Heart right ventricle (tissue), 16 donors: ENCODE data around the gene KRT32. TPM values are rescaled to one million over a fixed set of nuclear protein-coding genes. Genes with fewer than 3 reads are reported as not detected.

Experiments used
- ATAC-seq, 8 donors: fragments of 200-7000 bp; cut with Tn5 transposase; one replicate each; pipeline ENCODE4 v1.9.1; 2020; ENCODE audit warnings: mild to moderate bottlenecking in 8 of 8, moderate library complexity in 8 of 8, moderate number of reproducible peaks in 1 of 8
- DNase-seq, 2 donors: peaks; one replicate each; pipeline ENCODE4 v3.0.0-alpha.2; 2020
- H3K27ac ChIP-seq, 10 donors: fragments of 200-600 bp; sonication (generic) in 2 of 10; one replicate each; pipeline versions ENCODE4 v1.5.0 to v1.8.0; 2020 to 2022; ENCODE audit warnings: mild to moderate bottlenecking in 3 of 10
- H3K27me3 ChIP-seq, 7 donors: fragments of 200-600 bp; one replicate each; pipeline ENCODE4 v1.8.0; 2021 to 2022; ENCODE audit warnings: mild to moderate bottlenecking in 2 of 7
- H3K36me3 ChIP-seq, 9 donors: fragments of 200-600 bp; sonication (generic) in 1 of 9; one replicate each; pipeline versions ENCODE4 v1.5.0 to v1.8.0; 2020 to 2022; ENCODE audit warnings: mild to moderate bottlenecking in 2 of 9
- H3K4me1 ChIP-seq, 9 donors: fragments of 200-600 bp; sonication (generic) in 1 of 9; one replicate each; pipeline versions ENCODE4 v1.5.0 to v1.8.0; 2020 to 2022; ENCODE audit warnings: mild to moderate bottlenecking in 4 of 9
- H3K4me3 ChIP-seq, 10 donors: fragments of 200-600 bp; sonication (generic) in 2 of 10; one replicate each; pipeline versions ENCODE4 v1.5.0 to v1.8.0; 2020 to 2022; ENCODE audit warnings: mild to moderate bottlenecking in 7 of 10, moderate library complexity in 2 of 10
- H3K9me3 ChIP-seq, 11 donors: fragments of 200-600 bp in 10 of 11; sonication (generic) in 2 of 11; one replicate each; pipeline versions ENCODE4 v1.5.0 to v1.8.0; 2013 to 2022; ENCODE audit warnings: mild to moderate bottlenecking in 2 of 11, control low read depth in 1 of 11, moderate library complexity in 1 of 11
- WGBS, 2 donors: extraction: QIAGEN DNeasy Blood & Tissue Kit; methylation state at CpG; one replicate each; pipeline ENCODE4 v1.1.7; 2013; ENCODE audit warnings: inconsistent platforms in 1 of 2; 5-methylcytosine and 5-hydroxymethylcytosine counted together
- intact Hi-C, 10 donors: fragments of 100-400 bp; cut with DNase I; formaldehyde crosslinking; loops; one replicate each; pipeline versions ENCODE4 v1.11.1 to v1.14.2; 2022
- polyA plus RNA-seq, 2 donors: library from polyadenylated mRNA; stranded (reverse); fragments of 200-250 nt; gene quantifications; one replicate each; pipeline ENCODE4 v1.2.3, GENCODE V29; 2013
- total RNA-seq, 10 donors: library from RNA; stranded (reverse); fragmentation: NEBNext Ultra II Directional in 3 of 10; extraction: Animal tissue kit (Norgen Biotek cat#: 25700) in 3 of 10; gene quantifications; one replicate each; pipeline versions ENCODE4 v1.2.1 to v1.2.4, GENCODE V29; 2021 to 2023
- TF ChIP-seq, protein P1 (sequence below), 9 donors: fragments of 200-600 bp; sonication (generic) in 2 of 9; IDR thresholded peaks; one replicate each; pipeline versions ENCODE4 v1.5.0 to v1.8.0; 2021 to 2022; ENCODE audit warnings: antibody characterized with exemption in 9 of 9, mild to moderate bottlenecking in 5 of 9, moderate library complexity in 1 of 9
- donor health status: Arrhythmogenic right ventricular cardiomyopathy.
- donor health status: ischemic (EF 13 %, LVEDD 7.1; RV severe dilation, severe dysfunction).
- donor health status: healthy with polysubstance abuse.
- donor health status: DM: no; HTN: yes; CAD: no.
- donor health status: DM: no; HTN: no; CAD: no.
- donor health status: ischemic (EF 25% LVEDD 6.9; RV normal size, moderate dysfunction).
- donor health status: ischemic (EF 25% LVEDD 5.7; RV mildly dilated, moderate dysfunction).
- donor health status: healthy.
- donor health status: DM: yes; HTN: yes; CAD: no.
- donor health status: Ischemic cardiomyopathy.
- donor health status: ischemic (EF 35%, LVEDD 5.7; RV mildly dilated, moderate dysfunction).
- donor health status: nonischemic (EF 11% LVEDD 7.7; RV severe dilation, severe dysfunction).
- donor health status: DM: yes; HTN: yes; CAD: no.
- donor health status: PGD.
- donor health status: ischemic (EF 29% LVEDD 5.4; RV normal size, mild dysfunction).
- donor health status: nonischemic (EF 23%, LVEDD 6.1; RV moderate dilation, normal function).

The KRT32 gene
- total and polyA plus RNA-seq, 12 donors: 0.14 to 0.22 (median 0.21) TPM; not detected in 9

GRCh38 chr17:41507315-41507880, 40.2 kb upstream of the KRT32 start:
- DNase-seq: no peak
- Histone ChIP-seq H3K4me1 (peaks cover 0 to 3% (median 0%) of the 10 kb centered on the region in 9 donors), H3K27ac (no peak overlapping the region), H3K27me3 (peaks cover 0 to 39% (median 20%) of the 10 kb centered on the region in 7 donors), H3K36me3 (no peaks in the 10 kb centered on the region), H3K4me3 (no peak overlapping the region), H3K9me3 (no peaks in the 10 kb centered on the region)
- ATAC-seq: no peak
- 46 to 59% methylated on average over 10 of the region's 10 CpGs for WGBS, 2 donors
- intact Hi-C loops: no loop called here
- TF ChIP-seq, protein P1, sequence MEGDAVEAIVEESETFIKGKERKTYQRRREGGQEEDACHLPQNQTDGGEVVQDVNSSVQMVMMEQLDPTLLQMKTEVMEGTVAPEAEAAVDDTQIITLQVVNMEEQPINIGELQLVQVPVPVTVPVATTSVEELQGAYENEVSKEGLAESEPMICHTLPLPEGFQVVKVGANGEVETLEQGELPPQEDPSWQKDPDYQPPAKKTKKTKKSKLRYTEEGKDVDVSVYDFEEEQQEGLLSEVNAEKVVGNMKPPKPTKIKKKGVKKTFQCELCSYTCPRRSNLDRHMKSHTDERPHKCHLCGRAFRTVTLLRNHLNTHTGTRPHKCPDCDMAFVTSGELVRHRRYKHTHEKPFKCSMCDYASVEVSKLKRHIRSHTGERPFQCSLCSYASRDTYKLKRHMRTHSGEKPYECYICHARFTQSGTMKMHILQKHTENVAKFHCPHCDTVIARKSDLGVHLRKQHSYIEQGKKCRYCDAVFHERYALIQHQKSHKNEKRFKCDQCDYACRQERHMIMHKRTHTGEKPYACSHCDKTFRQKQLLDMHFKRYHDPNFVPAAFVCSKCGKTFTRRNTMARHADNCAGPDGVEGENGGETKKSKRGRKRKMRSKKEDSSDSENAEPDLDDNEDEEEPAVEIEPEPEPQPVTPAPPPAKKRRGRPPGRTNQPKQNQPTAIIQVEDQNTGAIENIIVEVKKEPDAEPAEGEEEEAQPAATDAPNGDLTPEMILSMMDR (IDR thresholded peaks at IDR 0.05): no peak

DNA sequence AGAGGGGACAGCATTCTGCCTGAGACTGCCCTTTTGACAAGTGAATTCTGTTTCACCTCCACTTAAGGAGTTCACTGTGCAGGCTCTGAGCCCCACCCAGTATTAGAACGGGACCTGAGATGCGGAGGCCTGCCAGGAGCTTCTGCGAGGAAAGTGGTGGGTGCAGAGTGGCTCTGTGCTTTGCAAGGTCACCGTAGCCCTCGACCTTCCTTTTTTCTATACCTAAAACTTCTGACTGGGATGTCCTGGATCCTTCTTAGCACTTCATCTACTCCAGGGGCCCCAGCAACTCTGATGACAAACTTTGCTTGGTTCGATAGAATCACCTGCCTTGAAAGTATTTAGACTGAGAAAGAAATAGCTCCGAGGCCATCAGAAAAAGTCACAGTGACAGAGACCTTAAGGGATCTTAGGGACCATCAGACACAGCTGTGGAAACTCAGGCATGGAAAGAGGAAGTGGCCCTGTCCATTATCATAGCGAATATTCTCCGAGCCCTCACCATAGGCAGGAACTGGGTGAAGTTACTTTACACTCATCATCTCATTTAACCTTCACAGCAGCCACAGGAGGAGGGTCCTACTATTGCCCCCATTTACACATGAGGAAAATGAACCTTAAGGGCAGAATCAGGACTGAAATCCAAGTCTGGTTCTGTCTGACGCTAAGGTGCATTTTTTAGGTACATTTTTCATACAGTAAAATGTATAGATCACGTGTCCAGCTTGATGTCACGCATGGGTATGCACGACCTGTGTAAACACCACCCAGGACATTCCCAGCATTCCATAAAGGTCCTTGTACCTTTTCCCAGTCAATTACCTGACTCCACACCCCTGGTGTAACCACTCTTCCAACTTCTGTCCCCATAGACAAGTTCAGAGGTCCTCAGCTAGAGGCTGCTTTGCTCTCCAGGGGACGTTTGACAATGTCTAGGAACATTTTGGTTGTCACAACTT, 38.9 kb upstream of the KRT32 start:
- ATAC-seq (no peak), DNase-seq (no peak)
- Histone ChIP-seq H3K4me3 (no peak overlapping the region), H3K27me3 (peaks cover 0 to 26% (median 10%) of the 10 kb centered on the region in 7 donors), H3K9me3 (no peaks in the 10 kb centered on the region), H3K36me3 (no peaks in the 10 kb centered on the region), H3K4me1 (no peaks in the 10 kb centered on the region), H3K27ac (no peak overlapping the region)
- WGBS, 2 donors: 76 to 79% methylated on average over 14 of the region's 14 CpGs
- TF ChIP-seq, protein P1 (IDR thresholded peaks at IDR 0.05): no peak
- intact Hi-C loops: no loop called here

- Histone ChIP-seq H3K9me3 (no peaks in the 10 kb centered on the region), H3K4me1 (peaks cover 0 to 2% (median 0%) of the 10 kb centered on the region in 9 donors), H3K27ac (no peak within 1 kb of the TSS), H3K27me3 (peaks cover 0 to 18% (median 9%) of the 10 kb centered on the region in 7 donors), H3K4me3 (no peak within 1 kb of the TSS), H3K36me3 (no peaks in the 10 kb centered on the region)
- no peak for DNase-seq
- TF ChIP-seq, protein P1 (IDR thresholded peaks at IDR 0.05): no peak
- intact Hi-C loops: no loop called here
- no peak for ATAC-seq
- 86 to 88% methylated on average over 17 of the region's 17 CpGs for WGBS, 2 donors
These were observed 38.0 kb upstream of the KRT32 start, which contains the start of gene KRT13 for GRCh38 chr17:41505007-41505808. KRT13 (minus strand) TSS chr17:41505612; CDS start chr17:41505550, 62 bp downstream.
